Measurements from ENCODE around the gene ADRB1. TPM values are rescaled to one million over a fixed set of nuclear protein-coding genes. Genes with fewer than 3 reads are reported as not detected.

Gene ADRB1
- total and polyA plus RNA-seq, 2 of the 4 experiments (the other 2 are of a cell fraction): not detected

- TF ChIP-seq USF2 (IDR thresholded peaks at IDR 0.05; ENCODE audit: low read depth, low read length) (no peak), BHLHE40 (IDR thresholded peaks at IDR 0.05; ENCODE audit: low read depth, low read length) (no peak)
These were observed 10.1 kb upstream of the ADRB1 start (continued) for GRCh38 chr10:114033566-114033965.

GRCh38 chr10:114034923-114035645, 8.6 kb upstream of the ADRB1 start:
- H4K5ac ChIP-seq (ENCODE audit: low read depth, low read length): no peak overlapping the region
- 72% methylated on average over 2 of the region's 12 CpGs; no CpG with 5 or more reads in 1 of the 2 experiments for WGBS, 2 experiments (ENCODE audit: extremely low coverage in 2 of 2, insufficient read length in 1 of 2)
- H3K56ac ChIP-seq (ENCODE audit: extremely low read depth, insufficient read depth, low read length): no peak overlapping the region; the same call in 1 of the 2 replicates
- H2BK5ac ChIP-seq (ENCODE audit: low read depth, low read length, poor library complexity, severe bottlenecking): no peak overlapping the region
- no peak overlapping the region for H2AK9ac ChIP-seq (replicated peaks; ENCODE audit: low read depth, low read length, poor library complexity)
- ATAC-seq (ENCODE audit: low read depth) (no peak), DNase-seq (no peak)
- H4K8ac ChIP-seq (ENCODE audit: low read depth in 2 of 2, low read length in 2 of 2): no peak overlapping the region
- H2BK20ac ChIP-seq (ENCODE audit: low read depth, low read length): no peak overlapping the region
- no peak overlapping the region for H3K27ac ChIP-seq (ENCODE audit: insufficient read depth, low read length)
- ChIA-PET CTCF (interaction anchor here (0.7 to 1.0 kb wide), 3 partner anchors 13 to 322 kb away, joined by 3 to 5 read pairs (median 3); no protein-coding TSS in a partner anchor), POLR2A (ENCODE audit: unreplicated experiment) (no interaction called here)
- dilution Hi-C loops (cut with HindIII; ENCODE audit: low sequenced_read_pairs, unreplicated experiment): no loop called here
- no TSS peak for BruUV-seq (replicated peaks)
- no peak overlapping the region for H2AFZ ChIP-seq (replicated peaks; ENCODE audit: low read length, poor library complexity)
- H2BK120ac ChIP-seq (ENCODE audit: low read depth, low read length): no peak overlapping the region
- TF ChIP-seq BHLHE40 (IDR thresholded peaks at IDR 0.05; ENCODE audit: low read depth, low read length) (no peak), MXI1 (IDR thresholded peaks at IDR 0.05; ENCODE audit: borderline replicate concordance, low read depth, low read length) (no peak), SMC3 (IDR thresholded peaks at IDR 0.05; ENCODE audit: low read depth, low read length) (no peak), CTCF (conservative IDR thresholded peaks at IDR 0.05; ENCODE audit: low read depth, low read length) (no peak)
- no peak overlapping the region for H3K4ac ChIP-seq (ENCODE audit: low read depth, low read length)
- H3K9ac ChIP-seq (ENCODE audit: low read depth, low read length): no peak overlapping the region
- H3K4me2 ChIP-seq (ENCODE audit: low read depth, low read length): no peak overlapping the region
- intact Hi-C loops (cut with micrococcal nuclease): no loop called here
- H3K23ac ChIP-seq (ENCODE audit: low read depth, low read length): no peak overlapping the region
- no peaks in the 10 kb centered on the region for H3K9me3 ChIP-seq (ENCODE audit: control insufficient read depth, insufficient read depth, low read length)
- no peak overlapping the region for H3K4me3 ChIP-seq (ENCODE audit: insufficient read depth, low read depth, low read length)
- no peak overlapping the region for H4K91ac ChIP-seq (ENCODE audit: insufficient read depth, low read depth, low read length)
- no peaks in the 10 kb centered on the region for H3K9me1 ChIP-seq (ENCODE audit: insufficient read depth, low read length)
- H3K14ac ChIP-seq (replicated peaks; ENCODE audit: low read depth, low read length): no peak overlapping the region
- in situ Hi-C loops (cut with MboI; ENCODE audit: low sequenced_read_pairs): no loop called here
- H2AK5ac ChIP-seq (ENCODE audit: low read depth, low read length): no peak overlapping the region
- H3K18ac ChIP-seq (ENCODE audit: low read depth, low read length): no peak overlapping the region
- no peaks in the 10 kb centered on the region for H3K79me1 ChIP-seq (ENCODE audit: low read depth in 1 of 2, low read length in 2 of 2)
- peaks cover 15% of the 10 kb centered on the region for H3K27me3 ChIP-seq (ENCODE audit: control insufficient read depth, insufficient read depth, low read length)
- no peaks in the 10 kb centered on the region for H3K4me1 ChIP-seq (ENCODE audit: control insufficient read depth, insufficient read depth, low read length)
- H4K20me1 ChIP-seq (ENCODE audit: insufficient read depth, low read length): no peaks in the 10 kb centered on the region
- no peak overlapping the region for H2BK15ac ChIP-seq (ENCODE audit: low read depth, low read length)
- H3K36me3 ChIP-seq (ENCODE audit: control insufficient read depth, insufficient read depth, low read length): no peaks in the 10 kb centered on the region
